Transverse colon (tissue), 4 donors: ENCODE measurements around the gene GLRX2. TPM values are rescaled to one million over a fixed set of nuclear protein-coding genes. Genes with fewer than 3 reads are reported as not detected.
A peak's percentile ranks its signal among the peaks of the same experiment; 100 is the strongest.
"Not testable (repeated sequence)": the region's sequence is repeated elsewhere in the genome, so short reads cannot be mapped to it uniquely, and the experiment has no call there.

Source experiments
- DNase-seq: peaks from one replicate; pipeline ENCODE4 v3.0.0-alpha.2; 2019
- H3K27ac ChIP-seq, 4 donors: fragments of 200-600 bp; sonication (generic); 2 replicates each; pipeline ENCODE4 v1.5.1; 2016 to 2018; ENCODE audit warnings: inconsistent platforms in 4 of 4
- H3K27me3 ChIP-seq: fragments of 200-600 bp; sonication (generic); 2 replicates; pipeline ENCODE4 v1.5.1; 2017; ENCODE audit warnings: inconsistent platforms
- H3K36me3 ChIP-seq, 4 donors: fragments of 200-600 bp; sonication (generic); 2 replicates each; pipeline ENCODE4 v1.5.1; 2017 to 2019; ENCODE audit warnings: inconsistent platforms in 4 of 4
- H3K4me1 ChIP-seq, 4 donors: fragments of 200-600 bp; sonication (generic); 2 replicates each; pipeline ENCODE4 v1.5.1; 2017 to 2020; ENCODE audit warnings: inconsistent platforms in 4 of 4
- H3K4me3 ChIP-seq, 4 donors: fragments of 200-600 bp; sonication (generic); 1 replicate in 1 of 4; 2 replicates in 3 of 4; pipeline versions ENCODE4 v1.5.1 to v1.6.1; 2017 to 2019; ENCODE audit warnings: inconsistent platforms in 4 of 4
- H3K9me3 ChIP-seq, 2 donors: fragments of 200-600 bp; sonication (generic); 2 replicates each; pipeline ENCODE4 v1.5.1; 2017 to 2019; ENCODE audit warnings: inconsistent platforms in 2 of 2
- EP300 ChIP-seq: sonication (generic); formaldehyde crosslinking; IDR thresholded peaks from one replicate; pipeline ENCODE4 v1.6.1; 2017; ENCODE audit warnings: antibody characterized with exemption, low read depth
- POLR2A ChIP-seq: fragments of 450-650 bp; IDR thresholded peaks from one replicate; pipeline ENCODE4 v1.6.1; 2016; ENCODE audit warnings: antibody characterized with exemption, mild to moderate bottlenecking, moderate library complexity
- POLR2AphosphoS5 ChIP-seq, 3 donors: sonication (generic); formaldehyde crosslinking; IDR thresholded peaks; one replicate each; pipeline ENCODE4 v1.6.1; 2016; ENCODE audit warnings: antibody characterized with exemption in 3 of 3
- WGBS, 2 donors: methylation state at CpG; one replicate each; pipeline ENCODE4 v1.1.5; 2018; ENCODE audit warnings: low coverage in 1 of 2; 5-methylcytosine and 5-hydroxymethylcytosine counted together
- in situ Hi-C, 4 donors: fragments of 200-750 bp; cut with MboI; loops; one replicate each; pipeline versions ENCODE4 v1.15.0 to v1.15.1; 2017; ENCODE audit warnings: low sequenced_read_pairs in 3 of 4, low pct_ligation_motif_present in 1 of 4, low pct_unique_long_range_greater_than_20kb in 1 of 4
- intact Hi-C: fragments of 100-400 bp; cut with DNase I; formaldehyde crosslinking; loops from one replicate; pipeline ENCODE4 v1.15.1; 2023; ENCODE audit warnings: low total_unique reads
- total RNA-seq, 4 donors: library from RNA; depleted of rRNA; stranded (reverse); fragments of >200 nt; gene quantifications; one replicate each; pipeline ENCODE4 v1.1.0, GENCODE V29; 2016
- TF ChIP-seq, protein P1 (sequence below), 5 experiments: fragments of 200-600 bp in 3 of 5; fragments of 450-650 bp in 2 of 5; sonication (generic) in 3 of 5; IDR thresholded peaks; 1 replicate in 2 of 5; 2 replicates in 3 of 5; pipeline ENCODE4 v1.5.1; 2016 to 2017; ENCODE audit warnings: antibody characterized with exemption in 5 of 5, inconsistent platforms in 3 of 5, mild to moderate bottlenecking in 2 of 5, moderate library complexity in 1 of 5

The GLRX2 gene
- total RNA-seq, 4 donors from 2014 or later, result 0.40 to 8.3 (median 3.7) TPM

DNA sequence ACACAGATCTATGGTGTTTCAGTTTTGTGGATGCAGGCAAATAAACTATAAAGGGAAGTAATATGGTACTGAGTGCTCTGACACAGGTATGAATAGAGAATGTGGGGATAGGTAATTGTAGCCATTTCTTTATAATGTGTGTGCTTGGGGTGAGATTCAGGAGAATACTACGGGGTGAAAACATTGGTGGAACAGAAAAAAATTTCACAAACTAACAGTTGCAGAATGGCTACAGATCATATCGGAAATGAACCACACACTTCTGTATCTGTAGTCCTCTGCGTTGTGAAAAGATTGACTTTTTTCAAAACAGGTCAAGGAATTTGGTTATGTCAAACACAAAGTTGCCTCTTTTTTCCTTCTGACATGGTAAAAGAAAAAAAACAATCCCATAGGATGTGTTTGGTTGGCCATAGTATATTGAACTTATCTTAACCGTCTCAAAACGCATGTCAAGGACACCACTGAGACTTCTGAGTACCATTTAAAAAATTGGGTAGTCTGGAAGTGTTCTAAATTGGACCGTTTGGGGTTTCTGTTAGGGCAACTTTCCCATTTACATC, 15.5 kb upstream of the GLRX2 start:
- intact Hi-C loops (loop anchor here (5.0 kb wide), 1 partner anchor 643 kb away; no protein-coding TSS in a partner anchor), in situ Hi-C loops (loop anchor here in 2 of 4 donors (10.0 to 25.0 kb wide), 2 partner anchors 56 to 308 kb away; partner anchors contain the start of gene RGS2 (in 1 of the 2))
- Histone ChIP-seq H3K4me1 (peaks cover 8 to 24% (median 11%) of the 10 kb centered on the region in 4 donors), H3K27me3 (no peaks in the 10 kb centered on the region), H3K4me3 (peak overlapping the region in 1 of 4 donors; percentile 95), H3K9me3 (no peaks in the 10 kb centered on the region), H3K27ac (no peak overlapping the region), H3K36me3 (peaks cover 0 to 8% (median 0%) of the 10 kb centered on the region in 4 donors)
- TF ChIP-seq, protein P1, sequence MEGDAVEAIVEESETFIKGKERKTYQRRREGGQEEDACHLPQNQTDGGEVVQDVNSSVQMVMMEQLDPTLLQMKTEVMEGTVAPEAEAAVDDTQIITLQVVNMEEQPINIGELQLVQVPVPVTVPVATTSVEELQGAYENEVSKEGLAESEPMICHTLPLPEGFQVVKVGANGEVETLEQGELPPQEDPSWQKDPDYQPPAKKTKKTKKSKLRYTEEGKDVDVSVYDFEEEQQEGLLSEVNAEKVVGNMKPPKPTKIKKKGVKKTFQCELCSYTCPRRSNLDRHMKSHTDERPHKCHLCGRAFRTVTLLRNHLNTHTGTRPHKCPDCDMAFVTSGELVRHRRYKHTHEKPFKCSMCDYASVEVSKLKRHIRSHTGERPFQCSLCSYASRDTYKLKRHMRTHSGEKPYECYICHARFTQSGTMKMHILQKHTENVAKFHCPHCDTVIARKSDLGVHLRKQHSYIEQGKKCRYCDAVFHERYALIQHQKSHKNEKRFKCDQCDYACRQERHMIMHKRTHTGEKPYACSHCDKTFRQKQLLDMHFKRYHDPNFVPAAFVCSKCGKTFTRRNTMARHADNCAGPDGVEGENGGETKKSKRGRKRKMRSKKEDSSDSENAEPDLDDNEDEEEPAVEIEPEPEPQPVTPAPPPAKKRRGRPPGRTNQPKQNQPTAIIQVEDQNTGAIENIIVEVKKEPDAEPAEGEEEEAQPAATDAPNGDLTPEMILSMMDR (IDR thresholded peaks at IDR 0.05), result no peak
- TF ChIP-seq EP300 (no peak), POLR2A (no peak), POLR2AphosphoS5 (IDR thresholded peaks at IDR 0.05) (no peak)
- no peak for DNase-seq
- 82 to 85% methylated on average over 4 to 6 of the region's 6 CpGs for WGBS, 2 donors

DNA sequence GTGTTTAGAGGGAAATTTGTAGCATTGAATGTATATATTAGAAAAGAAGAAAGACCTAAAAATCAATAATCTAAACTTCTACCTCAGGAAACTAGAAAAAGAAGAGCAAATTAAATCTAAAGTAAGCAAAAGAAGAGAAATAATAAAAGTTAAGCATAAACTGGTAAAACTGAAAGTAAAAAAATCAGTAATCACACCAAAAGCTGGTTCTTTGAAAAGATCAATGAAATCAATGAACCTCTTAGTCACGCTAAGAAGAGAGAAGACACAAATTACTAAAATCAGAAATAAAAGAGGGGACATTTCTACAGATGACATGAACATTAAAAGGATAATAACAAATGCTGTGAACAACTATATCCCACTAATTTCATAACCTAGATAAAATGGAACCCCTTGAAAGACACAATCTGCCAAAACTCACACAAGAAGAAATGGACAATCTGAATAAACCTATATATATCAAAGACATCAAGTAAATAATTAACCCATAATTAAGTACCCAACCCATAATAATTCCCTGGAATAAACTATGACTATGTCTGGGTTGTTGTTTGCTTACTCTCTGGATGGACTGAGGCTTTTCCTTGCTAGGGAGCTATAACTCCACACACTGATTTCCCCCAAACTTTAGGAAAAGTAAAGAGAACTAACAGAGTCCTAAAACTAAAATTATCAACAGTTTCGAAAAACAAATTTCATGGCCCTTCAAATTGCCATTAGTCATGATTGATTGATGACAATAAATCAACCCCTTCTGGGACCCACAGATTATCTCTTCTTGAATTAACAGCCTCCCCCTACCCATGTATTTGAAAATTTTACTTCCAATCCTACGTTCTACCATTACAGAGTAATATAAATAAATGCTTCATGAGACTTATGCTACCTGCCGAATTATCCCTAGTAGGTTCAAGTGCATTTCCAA, 13.9 kb upstream of the GLRX2 start:
- intact Hi-C loops, result no loop called here
- Histone ChIP-seq H3K27ac (no peak overlapping the region), H3K27me3 (no peaks in the 10 kb centered on the region), H3K4me3 (no peak overlapping the region), H3K36me3 (no peaks in the 10 kb centered on the region), H3K4me1 (peaks cover 8 to 15% (median 10%) of the 10 kb centered on the region in 4 donors), H3K9me3 (no peaks in the 10 kb centered on the region)
- in situ Hi-C loops, result loop anchor here in 1 of 4 donors (25.0 kb wide), 1 partner anchor 307 kb away; the partner anchor contains the start of gene RGS2
- TF ChIP-seq, protein P1 (IDR thresholded peaks at IDR 0.05), result no peak
- no peak for TF ChIP-seq POLR2A
- WGBS, 2 donors, result 77 to 78% methylated on average over 4 of the region's 4 CpGs
- no peak for DNase-seq

DNA sequence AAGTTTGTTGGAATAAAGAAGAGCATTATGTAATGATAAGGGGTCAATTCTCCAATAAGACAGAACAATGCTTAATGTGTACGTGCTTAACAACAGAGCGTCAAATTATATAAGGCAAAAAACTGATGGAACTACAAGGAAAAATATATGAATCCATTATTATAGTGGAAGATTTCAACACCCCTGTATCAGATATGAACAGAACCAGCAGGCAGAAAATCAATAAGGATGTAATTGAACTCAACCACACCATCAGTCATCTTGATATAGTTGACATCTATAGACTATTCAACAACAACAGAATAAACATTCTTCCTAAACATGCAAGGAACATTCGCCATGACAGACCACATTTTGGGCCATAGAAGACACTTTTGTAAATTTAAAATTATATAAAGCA, 13.0 kb upstream of the GLRX2 start:
- Histone ChIP-seq H3K4me1 (peaks cover 1 to 6% (median 4%) of the 10 kb centered on the region in 4 donors), H3K36me3 (no peaks in the 10 kb centered on the region), H3K27ac (no peak overlapping the region), H3K27me3 (no peaks in the 10 kb centered on the region), H3K4me3 (no peak overlapping the region), H3K9me3 (no peaks in the 10 kb centered on the region)
- WGBS, 2 donors, result 80 to 90% methylated on average over 3 of the region's 3 CpGs
- TF ChIP-seq, protein P1 (IDR thresholded peaks at IDR 0.05), result no peak
- no peak for TF ChIP-seq EP300
- no peak for TF ChIP-seq POLR2A
- TF ChIP-seq POLR2AphosphoS5 (IDR thresholded peaks at IDR 0.05), result no peak
- intact Hi-C loops (no loop called here), in situ Hi-C loops (loop anchor here in 1 of 4 donors (25.0 kb wide), 1 partner anchor 306 kb away; the partner anchor contains the start of gene RGS2)
- DNase-seq, result no peak

DNA sequence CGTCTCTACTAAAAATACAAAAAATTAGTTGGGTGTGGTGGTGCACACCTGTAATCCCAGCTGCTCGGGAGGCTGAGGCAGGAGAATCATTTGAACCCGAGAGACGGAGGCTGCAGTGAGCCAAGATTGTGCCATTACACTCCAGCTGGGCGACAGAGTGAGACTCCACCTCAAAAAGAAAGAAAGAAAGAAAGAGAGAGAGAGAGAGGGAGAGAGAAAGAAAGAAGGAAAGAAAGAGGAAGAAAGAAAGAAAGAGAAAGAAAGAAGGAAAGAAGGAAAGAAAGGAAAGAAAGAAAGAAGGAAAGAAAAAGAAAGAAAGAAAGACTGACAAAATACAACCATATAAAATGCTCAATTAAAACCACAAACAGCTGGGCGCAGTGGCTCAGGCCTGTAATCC, 12.0 kb upstream of the GLRX2 start:
- H3K4me3 ChIP-seq, intact Hi-C loops, H3K4me1 ChIP-seq, H3K9me3 ChIP-seq, H3K27ac ChIP-seq, DNase-seq, H3K27me3 ChIP-seq, H3K36me3 ChIP-seq: not testable (repeated sequence)
- in situ Hi-C loops, result loop anchor here in 1 of 4 donors (25.0 kb wide), 1 partner anchor 305 kb away; the partner anchor contains the start of gene RGS2
- WGBS, 2 donors, result 93% methylated on average over 6 of the region's 6 CpGs; no CpG with 5 or more reads in 1 of the 2 donors
